GM11168 (cell line): ENCODE data around the gene BEND2.
"Not testable (repeated sequence)": the region's sequence is repeated elsewhere in the genome, so short reads cannot be mapped to it uniquely, and the experiment has no call there.

Experiments
- in situ Hi-C: fragments of 300-500 bp; cut with MboI; formaldehyde crosslinking; loops from one replicate; pipeline ENCODE4 v1.12.0; 2022; ENCODE audit warnings: low sequenced_read_pairs; ENCODE audit not compliant: unreplicated experiment

The BEND2 gene

GRCh38 chrX:18220786-18221185 is at the start of gene BEND2:
TSS of gene BEND2 (minus strand) at chrX:18220886. CDS start at chrX:18220750, 136 bp downstream.
- in situ Hi-C loops, result no loop called here

- in situ Hi-C loops, result no loop called here
These were observed 34.4 kb upstream of the BEND2 start for GRCh38 chrX:18255059-18255458.

DNA sequence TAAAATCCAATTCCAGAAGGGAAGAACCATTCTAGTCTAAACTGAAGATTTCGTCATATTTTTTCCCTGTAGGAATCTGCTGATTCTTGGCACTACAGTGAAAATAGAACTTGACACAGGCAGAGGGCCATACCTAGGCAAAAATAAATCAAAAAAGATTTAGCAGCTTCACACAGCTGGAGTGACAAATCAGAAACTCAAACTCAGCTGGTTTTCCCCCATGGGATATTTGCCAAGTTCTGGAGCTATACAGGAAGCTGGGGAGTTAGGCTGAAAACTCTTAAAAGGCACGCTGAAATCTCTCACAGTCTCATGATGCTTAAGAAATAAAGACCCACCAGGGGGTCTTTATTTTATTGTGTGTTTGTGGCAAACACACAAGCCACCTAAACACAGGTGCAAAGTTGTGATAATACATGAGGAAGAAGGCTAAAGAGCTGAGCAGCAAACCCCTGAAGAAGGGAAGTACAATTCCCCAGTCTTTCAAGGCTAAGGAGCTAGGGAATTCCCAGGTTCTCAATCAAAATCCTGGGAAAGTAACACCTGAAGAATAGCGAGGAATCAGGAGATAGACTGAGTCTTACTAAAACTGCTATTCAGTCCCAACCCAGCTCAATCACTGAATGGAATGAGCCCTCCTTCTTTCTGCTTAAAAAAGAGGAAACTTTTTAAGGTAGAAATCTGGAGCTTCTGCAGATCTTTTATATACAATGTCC is 32.1 kb upstream of the BEND2 start:
- in situ Hi-C loops, result no loop called here

DNA sequence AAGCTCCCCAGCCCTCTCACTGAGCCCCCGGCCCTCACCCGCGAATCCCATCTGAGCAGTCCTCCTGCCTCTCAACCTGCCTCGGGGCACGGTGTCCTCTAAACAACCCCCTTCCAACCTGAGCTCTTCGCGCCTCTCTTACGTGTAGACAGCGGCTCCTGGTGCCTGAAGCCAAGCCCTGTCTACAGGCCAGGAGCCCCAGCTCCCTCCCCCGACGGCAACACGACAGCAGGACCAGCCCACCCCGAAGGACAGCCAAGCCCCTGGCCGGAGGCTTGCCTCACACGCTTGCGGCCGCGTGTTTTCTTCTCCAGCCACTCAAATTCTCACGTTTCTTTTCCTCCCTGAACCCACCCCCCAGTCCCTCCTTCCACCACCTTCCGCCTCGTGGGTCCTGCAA is 9.0 kb upstream of the BEND2 start:
- in situ Hi-C loops, result not testable (repeated sequence)

DNA sequence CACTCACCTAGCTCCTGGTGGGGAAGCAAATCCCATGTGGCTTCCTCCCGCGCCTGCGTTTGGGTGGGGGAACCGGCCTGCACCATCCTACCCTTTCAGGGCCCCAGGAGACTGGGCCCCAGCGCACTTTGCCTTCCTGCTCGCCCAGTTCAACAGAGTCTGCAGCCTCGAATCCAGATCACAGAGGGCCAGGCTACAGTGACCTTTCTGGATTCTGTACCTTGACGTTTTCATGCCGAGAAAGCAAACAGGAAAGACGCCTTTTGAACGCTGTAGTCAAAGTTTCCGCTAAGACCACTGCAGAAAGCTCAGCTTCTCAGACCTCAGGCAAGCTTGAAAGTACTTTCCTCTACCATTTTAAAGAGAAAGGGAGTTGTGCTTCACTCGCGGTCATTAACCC is 7.4 kb upstream of the BEND2 start:
- in situ Hi-C loops, result no loop called here

GRCh38 chrX:18227458-18227857 is 6.8 kb upstream of the BEND2 start:
- in situ Hi-C loops, result no loop called here

GRCh38 chrX:18210470-18210869 is 10.2 kb downstream of the BEND2 start:
- in situ Hi-C loops, result no loop called here

GRCh38 chrX:18206657-18207056 is 14.0 kb downstream of the BEND2 start:
- in situ Hi-C loops, result no loop called here

DNA sequence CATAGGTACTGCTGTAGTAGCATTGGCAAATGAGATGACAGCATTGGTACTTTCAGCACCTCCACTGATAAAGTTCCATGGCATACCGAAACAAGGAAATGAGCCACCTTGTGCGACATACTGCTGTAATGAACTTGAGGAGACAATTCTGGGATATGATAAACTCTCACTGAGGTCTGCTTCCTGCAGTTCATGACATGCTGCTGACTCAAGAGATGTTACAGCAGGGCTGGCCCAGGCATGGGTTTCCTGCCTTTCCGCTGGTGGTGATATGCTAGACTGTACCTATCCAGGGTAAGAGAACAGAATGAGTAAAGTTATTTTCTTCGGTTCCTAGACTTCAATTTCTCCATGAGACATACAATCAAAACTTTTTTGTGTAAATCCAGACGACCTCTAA is 17.1 kb downstream of the BEND2 start:
- in situ Hi-C loops, result no loop called here

GRCh38 chrX:18194688-18195087 is 26.0 kb downstream of the BEND2 start:
- in situ Hi-C loops, result no loop called here

GRCh38 chrX:18179446-18179845 is 41.2 kb downstream of the BEND2 start:
- in situ Hi-C loops, result no loop called here

DNA sequence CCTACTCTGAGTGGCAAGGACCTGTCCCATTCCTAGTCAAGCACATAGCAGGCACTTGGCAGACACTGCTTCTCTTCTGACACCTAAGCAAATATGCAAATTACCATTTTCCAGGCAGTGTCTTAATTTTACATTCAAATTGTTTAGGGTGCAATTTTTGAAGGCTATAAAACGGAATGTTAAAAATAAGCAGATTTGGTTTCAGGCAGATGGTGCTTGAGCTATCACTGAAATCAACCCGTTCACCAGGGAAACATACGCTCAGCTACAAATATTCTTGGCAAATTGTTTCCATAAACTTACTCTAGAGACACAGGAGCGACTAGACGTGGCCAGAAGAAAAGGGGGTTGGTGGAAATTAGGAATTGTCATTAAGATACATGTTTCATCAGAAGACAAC is 45.7 kb downstream of the BEND2 start:
- in situ Hi-C loops, result no loop called here

- in situ Hi-C loops, result no loop called here
These were observed 46.5 kb downstream of the BEND2 start for GRCh38 chrX:18174209-18174608.

DNA sequence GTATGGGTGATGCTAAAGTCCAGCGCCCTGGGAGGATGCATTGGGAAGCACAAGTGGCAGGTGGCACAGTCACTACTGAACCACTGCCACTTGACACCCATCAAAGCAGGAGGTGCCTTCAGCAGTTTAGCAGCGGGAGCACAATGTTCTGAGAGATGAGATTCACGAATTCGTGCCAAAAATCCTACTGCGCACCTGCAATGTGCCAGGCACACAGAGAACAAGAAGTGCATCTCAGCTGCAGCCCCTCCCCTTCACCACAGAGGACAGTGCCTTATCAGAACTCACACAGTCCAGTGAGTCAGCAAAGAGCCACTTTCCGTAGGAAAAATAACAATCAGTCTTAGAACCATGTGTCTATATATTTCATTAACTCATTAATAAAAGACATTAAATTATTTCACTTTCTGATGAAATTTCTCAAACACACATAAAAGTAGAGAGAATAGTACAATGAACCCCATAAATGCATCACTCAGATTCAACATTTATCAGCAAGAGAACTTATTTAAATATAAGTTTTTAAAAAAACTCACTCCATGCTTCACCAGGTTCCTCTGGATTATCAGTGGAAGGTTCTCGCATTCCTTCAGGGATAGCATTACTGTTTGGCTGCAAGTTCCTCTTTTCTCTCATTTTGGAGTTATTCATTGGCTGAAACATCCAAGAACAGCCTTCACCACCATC is 47.0 kb downstream of the BEND2 start:
- in situ Hi-C loops, result no loop called here

DNA sequence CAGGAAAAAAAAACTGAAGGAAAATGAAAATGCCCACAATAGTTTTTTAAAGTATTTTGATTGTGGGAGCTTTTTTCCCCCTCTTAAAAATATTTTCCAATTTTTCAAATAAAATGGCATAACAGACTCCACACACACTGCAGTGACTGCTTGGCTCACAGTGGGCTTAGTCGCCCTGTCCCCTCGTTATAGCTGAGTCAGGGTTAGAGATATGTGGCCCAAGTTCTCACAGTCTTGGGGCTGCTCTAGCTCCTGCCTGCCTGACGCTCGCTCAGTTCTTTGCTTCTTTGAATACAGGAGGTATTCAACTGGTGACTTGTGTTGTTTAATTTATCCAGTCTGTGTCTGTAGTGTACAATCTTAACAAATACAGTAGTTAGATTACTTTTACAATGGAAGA is 47.7 kb downstream of the BEND2 start:
- in situ Hi-C loops, result no loop called here

DNA sequence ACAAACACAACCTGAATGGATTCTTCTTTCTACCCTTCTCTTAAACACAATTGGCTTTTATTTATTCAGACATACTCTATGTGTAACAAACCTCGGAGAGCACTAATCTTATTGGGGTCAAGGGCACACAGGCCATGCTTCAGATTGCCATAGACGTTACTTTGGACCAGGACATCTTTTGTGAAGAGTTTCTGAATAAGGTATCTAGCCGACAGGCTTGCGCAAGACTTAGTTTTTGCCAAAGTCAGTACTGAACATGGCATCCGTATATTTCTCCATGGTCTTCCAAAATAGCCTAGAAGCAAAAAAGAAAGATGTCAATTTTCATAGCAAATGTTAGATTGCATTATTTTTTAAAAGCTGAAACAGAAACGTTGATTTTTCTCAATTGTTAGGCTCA is 49.8 kb downstream of the BEND2 start:
- in situ Hi-C loops, result no loop called here

GRCh38 chrX:18166068-18166467 is 54.6 kb downstream of the BEND2 start:
- in situ Hi-C loops, result no loop called here

DNA sequence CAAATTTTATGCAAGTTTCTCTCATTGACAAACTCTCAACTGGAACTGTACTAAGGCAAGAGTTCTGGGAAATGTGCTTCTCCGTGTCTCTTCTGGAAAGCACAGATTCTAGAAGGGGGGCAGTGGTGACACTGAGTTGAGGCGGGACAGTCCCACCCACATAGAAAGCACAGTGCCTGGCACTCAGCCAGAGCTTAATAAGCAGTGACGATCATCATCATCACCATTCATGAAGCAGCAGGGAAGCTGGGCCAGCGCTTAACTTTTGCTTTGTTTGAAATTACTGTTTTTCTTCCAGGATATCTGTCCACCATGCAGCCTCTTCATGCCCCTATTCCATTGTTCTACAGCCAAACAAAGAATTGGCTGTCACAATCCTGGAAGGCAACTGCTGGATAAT is 60.3 kb downstream of the BEND2 start:
- in situ Hi-C loops, result no loop called here

GRCh38 chrX:18158963-18159362 is 61.7 kb downstream of the BEND2 start:
- in situ Hi-C loops, result no loop called here

- in situ Hi-C loops, result no loop called here
These were observed 69.0 kb downstream of the BEND2 start for GRCh38 chrX:18151649-18152048.

DNA sequence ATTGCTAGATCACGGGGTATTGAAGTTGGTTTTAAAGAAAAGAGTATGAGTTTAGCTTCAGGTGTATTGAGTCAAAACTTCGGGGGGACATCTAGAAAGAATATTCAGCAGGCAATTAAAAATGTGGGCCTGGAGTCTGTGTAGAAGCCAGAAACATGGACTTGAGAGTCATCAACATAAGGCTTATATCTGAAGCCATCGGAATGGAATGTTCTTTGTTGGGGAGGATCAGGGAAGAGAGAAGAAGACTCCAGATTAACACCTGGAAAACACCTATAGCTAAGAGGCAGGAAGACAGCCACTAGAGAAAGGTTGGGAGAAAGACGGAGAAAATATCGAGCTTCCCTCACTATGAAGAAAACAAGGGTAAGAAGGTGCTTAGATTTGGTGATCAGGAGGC is 69.5 kb downstream of the BEND2 start:
- in situ Hi-C loops, result no loop called here

DNA sequence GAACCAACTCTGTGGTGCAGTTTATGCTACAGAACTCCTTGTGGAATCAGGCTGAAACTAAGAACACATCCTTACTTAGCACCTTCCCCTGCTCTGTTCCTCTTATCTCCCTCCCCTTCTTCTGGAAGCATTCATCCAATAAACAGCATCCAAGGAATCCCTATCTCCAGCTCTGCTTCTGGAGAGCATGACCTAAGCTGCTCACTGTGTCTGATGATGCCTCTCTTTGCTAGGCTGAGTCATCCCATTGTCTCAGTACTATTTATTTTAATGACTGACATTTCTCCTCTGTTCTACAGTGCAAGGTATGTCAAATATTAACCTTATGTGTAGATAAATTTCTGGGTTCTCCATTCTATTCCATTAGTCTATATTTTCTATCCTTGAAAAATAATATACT is 71.2 kb downstream of the BEND2 start:
- in situ Hi-C loops, result no loop called here
